Caco-2 (cell line): ENCODE data around the gene NUP210L. TPM values are rescaled to one million over a fixed set of nuclear protein-coding genes. Genes with fewer than 3 reads are reported as not detected.

ENCODE experiments used
- BruUV-seq: library from RNA; stranded (reverse); fragments of 400-500 nt; replicated peaks from 2 replicates; lab custom pipeline; 2021; lab: Mats Ljungman, UMichigan
- CTCF ChIA-PET: fragments of 300-600 bp; sonication (Branson Sonifier 250); formaldehyde crosslinking; loops from one replicate; lab custom pipeline; 2022; ENCODE audit warnings: antibody characterized with exemption; lab: Charles Lee
- POLR2A ChIA-PET: fragments of 300-600 bp; sonication (Branson Sonifier 250); formaldehyde crosslinking; loops from one replicate; lab custom pipeline; 2022; ENCODE audit warnings: antibody characterized with exemption; lab: Charles Lee
- DNase-seq, 2 experiments: peaks; one replicate each; pipeline versions ENCODE4 v3.0.0 to v3.0.0-alpha.2; 2020 to 2022
- H3K27me3 ChIP-seq: replicated peaks from 2 replicates; pipeline ENCODE4 v1.6.0; 2011; ENCODE audit warnings: low read length; ENCODE audit not compliant: control insufficient read depth, insufficient read depth
- H3K36me3 ChIP-seq: 2 replicates; pipeline ENCODE4 v1.5.1; 2011; ENCODE audit warnings: low read length; ENCODE audit not compliant: control insufficient read depth, insufficient read depth
- H3K4me1 ChIP-seq: fragments of 250-450 bp; sonication (Bioruptor Pico); 2 replicates; pipeline ENCODE4 v1.5.1; 2020; ENCODE audit warnings: mild to moderate bottlenecking
- H3K4me3 ChIP-seq: 2 replicates; pipeline ENCODE4 v1.5.1; 2011; ENCODE audit warnings: low read depth, mild to moderate bottlenecking, control low read depth, low read length
- H3K9me3 ChIP-seq: fragments of 250-450 bp; sonication (Bioruptor Pico); 2 replicates; pipeline ENCODE4 v1.5.1; 2020; ENCODE audit warnings: mild to moderate bottlenecking, moderate library complexity
- H3K27ac Mint-ChIP-seq: one replicate; pipeline ENCODE4 v1.8.0; 2022; ENCODE audit warnings: mixed read lengths; ENCODE audit not compliant: unreplicated experiment
- H3K27me3 Mint-ChIP-seq: one replicate; pipeline ENCODE4 v1.8.0; 2022; ENCODE audit warnings: mixed read lengths; ENCODE audit not compliant: insufficient read depth, unreplicated experiment
- H3K36me3 Mint-ChIP-seq: one replicate; pipeline ENCODE4 v1.8.0; 2022; ENCODE audit warnings: mild to moderate bottlenecking, mixed read lengths; ENCODE audit not compliant: insufficient read depth, unreplicated experiment
- H3K4me1 Mint-ChIP-seq: one replicate; pipeline ENCODE4 v1.8.0; 2022; ENCODE audit warnings: low read depth, mixed read lengths; ENCODE audit not compliant: unreplicated experiment
- H3K4me3 Mint-ChIP-seq: one replicate; pipeline ENCODE4 v1.8.0; 2022; ENCODE audit warnings: mild to moderate bottlenecking, moderate library complexity, mixed read lengths; ENCODE audit not compliant: unreplicated experiment
- H3K9me3 Mint-ChIP-seq: one replicate; pipeline ENCODE4 v1.8.0; 2022; ENCODE audit warnings: mixed read lengths; ENCODE audit not compliant: unreplicated experiment
- intact Hi-C: fragments of 100-400 bp; cut with micrococcal nuclease; formaldehyde crosslinking; loops from one replicate; pipeline ENCODE4 v1.10.0; 2022; ENCODE audit not compliant: unreplicated experiment
- total RNA-seq: library from RNA; stranded (reverse); gene quantifications from 2 replicates; pipeline ENCODE4 v1.2.3, GENCODE V29; 2022
- TF ChIP-seq, protein P1 (sequence below), 2 experiments: fragments of 200-600 bp in 1 of 2; IDR thresholded peaks; 1 replicate in 1 of 2; 2 replicates in 1 of 2; pipeline versions ENCODE4 v1.5.1 to v1.8.0; 2011 to 2022; ENCODE audit warnings: antibody characterized with exemption in 1 of 2, control low read depth in 1 of 2, inconsistent platforms in 1 of 2, low read depth in 1 of 2, low read length in 1 of 2, mild to moderate bottlenecking in 1 of 2, moderate library complexity in 1 of 2; ENCODE audit not compliant: insufficient read depth in 1 of 2, severe bottlenecking in 1 of 2, unreplicated experiment in 1 of 2

The NUP210L gene
- total RNA-seq, 1 experiment from 2014 or later = 0.07 TPM

DNA sequence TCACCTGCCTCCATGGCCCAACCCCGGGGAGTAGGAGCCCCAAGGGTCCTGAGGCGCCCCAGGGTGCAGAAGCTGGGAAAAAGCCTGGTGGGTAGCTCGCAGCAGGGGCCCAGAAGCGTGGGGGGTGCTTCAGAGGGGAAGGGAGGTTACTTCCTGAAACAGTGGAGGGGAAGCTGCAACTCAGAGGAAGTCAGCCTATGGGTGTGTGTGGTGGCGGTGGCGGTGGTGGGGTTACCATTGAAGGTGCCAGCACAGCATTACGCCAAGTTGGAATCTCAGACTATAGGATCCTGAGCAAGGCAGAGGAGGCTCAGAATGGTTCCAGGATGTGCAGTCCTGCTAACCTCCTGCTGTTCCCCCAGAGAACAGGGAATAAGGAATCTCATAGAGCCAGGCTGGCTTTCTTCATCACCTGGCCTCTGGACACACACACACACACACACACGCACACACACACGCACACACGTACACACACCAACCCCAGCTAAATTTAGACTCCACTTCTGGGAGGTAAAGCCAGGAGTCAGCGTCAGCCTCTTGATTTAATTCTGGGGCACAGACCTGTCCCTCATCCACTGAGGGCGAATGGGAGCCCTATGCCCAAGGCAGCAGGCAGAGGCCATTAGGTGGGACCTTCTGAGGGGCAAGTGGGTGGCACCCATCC, 209.6 kb downstream of the NUP210L start:
- Mint-ChIP-seq H3K36me3 (peaks cover 55% of the 10 kb centered on the region), H3K27ac (peak overlapping the region; percentile 44), H3K9me3 (no peaks in the 10 kb centered on the region), H3K27me3 (no peaks in the 10 kb centered on the region), H3K4me1 (peaks cover 7% of the 10 kb centered on the region), H3K4me3 (peak overlapping the region; percentile 82)
- ChIA-PET POLR2A (interaction anchor here (1.7 kb wide), 1 partner anchor 22 kb away, joined by 6 read pairs; the partner anchor contains the start of gene GATAD2B), CTCF (interaction anchor here (0.6 kb wide), 1 partner anchor 22 kb away, joined by 4 read pairs; no protein-coding TSS in a partner anchor)
- Histone ChIP-seq H3K9me3 (no peaks in the 10 kb centered on the region), H3K36me3 (peaks cover 3% of the 10 kb centered on the region; the same call in 1 of the 2 replicates), H3K4me3 (peak overlapping the region; percentile 92), H3K27me3 (no peaks in the 10 kb centered on the region), H3K4me1 (peaks cover 8% of the 10 kb centered on the region)
- DNase-seq = peak in 1 of 2 experiments; percentile 34
- BruUV-seq = no TSS peak
- TF ChIP-seq, protein P1, sequence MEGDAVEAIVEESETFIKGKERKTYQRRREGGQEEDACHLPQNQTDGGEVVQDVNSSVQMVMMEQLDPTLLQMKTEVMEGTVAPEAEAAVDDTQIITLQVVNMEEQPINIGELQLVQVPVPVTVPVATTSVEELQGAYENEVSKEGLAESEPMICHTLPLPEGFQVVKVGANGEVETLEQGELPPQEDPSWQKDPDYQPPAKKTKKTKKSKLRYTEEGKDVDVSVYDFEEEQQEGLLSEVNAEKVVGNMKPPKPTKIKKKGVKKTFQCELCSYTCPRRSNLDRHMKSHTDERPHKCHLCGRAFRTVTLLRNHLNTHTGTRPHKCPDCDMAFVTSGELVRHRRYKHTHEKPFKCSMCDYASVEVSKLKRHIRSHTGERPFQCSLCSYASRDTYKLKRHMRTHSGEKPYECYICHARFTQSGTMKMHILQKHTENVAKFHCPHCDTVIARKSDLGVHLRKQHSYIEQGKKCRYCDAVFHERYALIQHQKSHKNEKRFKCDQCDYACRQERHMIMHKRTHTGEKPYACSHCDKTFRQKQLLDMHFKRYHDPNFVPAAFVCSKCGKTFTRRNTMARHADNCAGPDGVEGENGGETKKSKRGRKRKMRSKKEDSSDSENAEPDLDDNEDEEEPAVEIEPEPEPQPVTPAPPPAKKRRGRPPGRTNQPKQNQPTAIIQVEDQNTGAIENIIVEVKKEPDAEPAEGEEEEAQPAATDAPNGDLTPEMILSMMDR (IDR thresholded peaks at IDR 0.05; ENCODE audit: insufficient read depth in 1 of 2, low read depth in 1 of 2, low read length in 1 of 2, severe bottlenecking in 1 of 2, unreplicated experiment in 1 of 2) = no peak
- intact Hi-C loops = no loop called here

DNA sequence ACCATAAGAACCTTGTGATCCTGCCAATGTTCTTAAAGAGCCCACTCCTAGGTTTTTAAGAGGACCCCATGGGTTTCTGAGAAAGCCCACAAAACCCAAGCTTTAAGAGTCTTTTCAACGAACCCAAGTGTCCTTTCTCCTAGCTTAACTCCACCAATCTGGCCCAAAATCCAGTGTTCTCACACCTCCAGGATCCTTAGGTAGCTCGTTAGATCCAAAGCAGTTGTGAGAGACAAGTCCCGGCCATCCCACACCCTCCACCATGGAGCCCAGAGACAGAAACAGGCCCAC, 210.1 kb downstream of the NUP210L start:
- Mint-ChIP-seq H3K27me3 (no peaks in the 10 kb centered on the region), H3K27ac (peak overlapping the region; percentile 44), H3K9me3 (no peaks in the 10 kb centered on the region), H3K4me3 (peak overlapping the region; percentile 82), H3K4me1 (peaks cover 7% of the 10 kb centered on the region), H3K36me3 (peaks cover 52% of the 10 kb centered on the region)
- Histone ChIP-seq H3K9me3 (no peaks in the 10 kb centered on the region), H3K36me3 (peaks cover 4% of the 10 kb centered on the region; the same call in 1 of the 2 replicates), H3K27me3 (no peaks in the 10 kb centered on the region), H3K4me1 (peaks cover 8% of the 10 kb centered on the region), H3K4me3 (no peak overlapping the region)
- TF ChIP-seq, protein P1 (IDR thresholded peaks at IDR 0.05; ENCODE audit: insufficient read depth in 1 of 2, low read depth in 1 of 2, low read length in 1 of 2, severe bottlenecking in 1 of 2, unreplicated experiment in 1 of 2) = no peak
- DNase-seq = no peak
- ChIA-PET CTCF (no interaction called here), POLR2A (no interaction called here)
- intact Hi-C loops = no loop called here
- BruUV-seq = TSS peak; percentile 18

DNA sequence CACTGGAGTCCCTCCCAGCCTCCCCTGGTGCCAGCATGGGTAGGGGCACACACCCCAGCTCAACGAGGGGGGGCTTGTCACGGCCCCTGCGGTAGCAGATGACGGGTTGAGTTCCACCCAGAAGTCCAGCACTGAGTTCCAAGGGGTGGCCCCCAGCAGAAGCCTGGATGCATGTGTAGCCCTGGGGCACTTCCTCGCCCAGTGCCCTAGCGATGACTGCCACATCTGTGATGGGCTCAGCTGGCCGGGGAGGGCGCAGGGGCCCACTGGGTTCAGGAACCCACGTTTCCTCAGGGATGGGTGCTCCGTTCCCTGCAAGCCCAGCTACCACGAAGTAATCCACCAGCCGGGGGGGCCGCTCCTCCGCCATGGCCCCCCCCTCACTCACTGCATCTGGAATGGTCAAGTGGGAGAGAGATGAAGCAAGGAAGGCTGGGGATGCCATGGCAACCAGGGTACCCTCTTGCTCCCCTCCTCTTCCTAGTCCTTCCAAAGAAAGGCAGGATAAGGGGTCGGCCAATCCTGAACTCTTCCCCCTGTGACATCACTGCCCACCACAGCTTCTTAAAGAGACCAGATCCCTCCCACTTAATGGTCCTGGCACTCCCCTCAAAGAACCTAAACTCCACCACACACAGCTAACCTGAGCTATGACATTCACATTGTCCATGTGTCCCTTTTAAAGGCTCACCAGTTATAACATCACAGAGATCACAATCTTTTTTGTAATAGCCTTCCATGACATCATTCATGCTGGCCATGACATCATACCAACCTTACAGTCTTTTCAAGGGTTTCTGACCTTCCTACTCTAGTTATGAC, 210.7 kb downstream of the NUP210L start:
- BruUV-seq = no TSS peak
- Mint-ChIP-seq H3K36me3 (peaks cover 50% of the 10 kb centered on the region), H3K4me3 (no peak overlapping the region), H3K4me1 (peaks cover 7% of the 10 kb centered on the region), H3K9me3 (no peaks in the 10 kb centered on the region), H3K27me3 (no peaks in the 10 kb centered on the region), H3K27ac (no peak overlapping the region)
- intact Hi-C loops = no loop called here
- no peak overlapping the region for H3K4me3 ChIP-seq
- CTCF ChIA-PET = no interaction called here
- H3K27me3 ChIP-seq = no peaks in the 10 kb centered on the region
- no peaks in the 10 kb centered on the region for H3K9me3 ChIP-seq
- no peak for DNase-seq
- POLR2A ChIA-PET = no interaction called here
- TF ChIP-seq, protein P1 (IDR thresholded peaks at IDR 0.05; ENCODE audit: insufficient read depth in 1 of 2, low read depth in 1 of 2, low read length in 1 of 2, severe bottlenecking in 1 of 2, unreplicated experiment in 1 of 2) = no peak
- H3K4me1 ChIP-seq = peaks cover 8% of the 10 kb centered on the region
- H3K36me3 ChIP-seq = peaks cover 5% of the 10 kb centered on the region; the same call in 1 of the 2 replicates
